Effector memory CD8-positive, alpha-beta T cell (primary cell): ENCODE measurements around the gene RNF34.

Experiments
- ATAC-seq: fragments of 150-1000 bp; cut with Tn5 transposase; replicated peaks from 2 replicates; pipeline ENCODE4 v1.10.0; 2021; ENCODE audit warnings: mild to moderate bottlenecking, moderate library complexity
- DNase-seq, 3 experiments: peaks; one replicate each; pipeline ENCODE4 v3.0.0; 2021
- H3K27ac Mint-ChIP-seq, 2 donors: one replicate each; pipeline ENCODE4 v1.8.0; 2022; ENCODE audit warnings: mild to moderate bottlenecking in 2 of 2, mixed read lengths in 2 of 2, moderate library complexity in 2 of 2
- H3K27me3 Mint-ChIP-seq, 2 donors: one replicate each; pipeline ENCODE4 v1.8.0; 2022; ENCODE audit warnings: mixed read lengths in 2 of 2
- H3K36me3 Mint-ChIP-seq: one replicate; pipeline ENCODE4 v1.8.0; 2022; ENCODE audit warnings: mild to moderate bottlenecking, moderate library complexity, mixed read lengths; ENCODE audit not compliant: insufficient read depth
- H3K4me1 Mint-ChIP-seq, 2 donors: one replicate each; pipeline ENCODE4 v1.8.0; 2022; ENCODE audit warnings: low read depth in 2 of 2, mixed read lengths in 2 of 2
- H3K4me3 Mint-ChIP-seq, 2 donors: one replicate each; pipeline ENCODE4 v1.8.0; 2022; ENCODE audit warnings: mild to moderate bottlenecking in 2 of 2, mixed read lengths in 2 of 2, moderate library complexity in 2 of 2
- H3K9me3 Mint-ChIP-seq, 2 donors: one replicate each; pipeline ENCODE4 v1.8.0; 2022; ENCODE audit warnings: mixed read lengths in 2 of 2

The RNF34 gene

GRCh38 chr12:121468499-121468801, 68.5 kb downstream of the RNF34 start:
- Mint-ChIP-seq H3K27ac (peak overlapping the region in 1 of 2 donors; percentile 46), H3K27me3 (no peaks in the 10 kb centered on the region), H3K4me1 (peaks cover 21 to 23% of the 10 kb centered on the region in 2 donors), H3K4me3 (peak overlapping the region; percentile 50 to 62), H3K9me3 (no peaks in the 10 kb centered on the region), H3K36me3 (peaks cover 5% of the 10 kb centered on the region)
- DNase-seq: no peak
- no peak for ATAC-seq

- H3K27ac Mint-ChIP-seq: no peak overlapping the region
- peaks cover 10 to 16% of the 10 kb centered on the region in 2 donors for H3K4me1 Mint-ChIP-seq
- no peaks in the 10 kb centered on the region for H3K27me3 Mint-ChIP-seq
- ATAC-seq: no peak
- no peak overlapping the region for H3K4me3 Mint-ChIP-seq
- peaks cover 5% of the 10 kb centered on the region for H3K36me3 Mint-ChIP-seq
- H3K9me3 Mint-ChIP-seq: no peaks in the 10 kb centered on the region
- DNase-seq: no peak
Observed at GRCh38 chr12:121470751-121471150, 70.8 kb downstream of the RNF34 start.

- H3K4me3 Mint-ChIP-seq: no peak overlapping the region
- no peak for ATAC-seq
- no peaks in the 10 kb centered on the region for H3K9me3 Mint-ChIP-seq
- peaks cover under 1% of the 10 kb centered on the region for H3K36me3 Mint-ChIP-seq
- H3K27ac Mint-ChIP-seq: no peak overlapping the region
- H3K4me1 Mint-ChIP-seq: peaks cover 4 to 10% of the 10 kb centered on the region in 2 donors
- no peak for DNase-seq
- no peaks in the 10 kb centered on the region for H3K27me3 Mint-ChIP-seq
Observed at GRCh38 chr12:121472150-121472905, 72.4 kb downstream of the RNF34 start.
